Karpas-422 (cell line): ENCODE measurements around the gene AQP6. TPM values are rescaled to one million over a fixed set of nuclear protein-coding genes. Genes with fewer than 3 reads are reported as not detected.

ENCODE experiments used
- DNase-seq: peaks from one replicate; pipeline ENCODE4 v3.0.0-alpha.2; 2015
- H2AFZ ChIP-seq: fragments of 200-600 bp; sonication (generic); 2 replicates; pipeline ENCODE4 v1.6.1; 2014; ENCODE audit warnings: antibody characterized with exemption, low read length, mixed read lengths
- H3K27ac ChIP-seq: fragments of 200-600 bp; sonication (generic); 2 replicates; pipeline ENCODE4 v1.5.1; 2014; ENCODE audit warnings: mild to moderate bottlenecking, low read length, moderate library complexity
- H3K27me3 ChIP-seq: fragments of 200-600 bp; sonication (generic); 2 replicates; pipeline ENCODE4 v1.6.1; 2014; ENCODE audit warnings: low read length, mixed read lengths
- H3K36me3 ChIP-seq: fragments of 200-600 bp; sonication (generic); 2 replicates; pipeline ENCODE4 v1.6.1; 2014; ENCODE audit warnings: low read length, mixed read lengths; ENCODE audit not compliant: insufficient read depth
- H3K4me1 ChIP-seq: fragments of 200-600 bp; sonication (generic); 2 replicates; pipeline ENCODE4 v1.6.1; 2014; ENCODE audit warnings: mild to moderate bottlenecking, low read length, mixed read lengths
- H3K4me2 ChIP-seq: fragments of 200-600 bp; sonication (generic); 2 replicates; pipeline ENCODE4 v1.6.1; 2014; ENCODE audit warnings: low read length, low read depth, mild to moderate bottlenecking; ENCODE audit not compliant: poor library complexity, severe bottlenecking
- H3K4me3 ChIP-seq: fragments of 200-600 bp; sonication (generic); 2 replicates; pipeline ENCODE4 v1.5.1; 2014; ENCODE audit warnings: mild to moderate bottlenecking, antibody characterized with exemption, low read length, mixed read lengths
- H3K79me2 ChIP-seq: fragments of 200-600 bp; sonication (generic); 2 replicates; pipeline ENCODE4 v1.6.1; 2014; ENCODE audit warnings: mild to moderate bottlenecking, low read length, mixed read lengths
- H3K9ac ChIP-seq: fragments of 200-600 bp; sonication (generic); 2 replicates; pipeline ENCODE4 v1.6.0; 2014; ENCODE audit warnings: low read length
- H3K9me2 ChIP-seq: fragments of 200-600 bp; sonication (generic), shearing (Covaris generic); replicated peaks from 2 replicates; pipeline ENCODE4 v1.6.0; 2014; ENCODE audit warnings: mild to moderate bottlenecking, low read length, moderate library complexity; ENCODE audit not compliant: insufficient read depth
- H3K9me3 ChIP-seq: fragments of 300-700, 200-600 bp; sonication (generic); 2 replicates; pipeline ENCODE4 v1.6.1; 2014; ENCODE audit warnings: low read length, mixed read lengths
- H4K20me1 ChIP-seq: fragments of 200-600 bp; sonication (generic); 2 replicates; pipeline ENCODE4 v1.6.1; 2014; ENCODE audit warnings: mild to moderate bottlenecking, antibody characterized with exemption, low read length, low read depth; ENCODE audit not compliant: insufficient read depth
- total RNA-seq: library from RNA; depleted of rRNA; stranded (reverse); fragments of >200 nt; shearing (Covaris generic); gene quantifications from 2 replicates; pipeline ENCODE4 v1.2.3, GENCODE V29; 2014; ENCODE audit warnings: low replicate concordance

The AQP6 gene
- total RNA-seq, 1 experiment from 2014 or later: 0.04 TPM

GRCh38 chr12:49952391-49953055 lies 20.2 kb upstream of the AQP6 start:
- peak; percentile 49 for DNase-seq
- peak overlapping the region; percentile 62 for H3K4me2 ChIP-seq
- H3K9me2 ChIP-seq: no peaks in the 10 kb centered on the region
- no peaks in the 10 kb centered on the region for H3K79me2 ChIP-seq
- H3K4me1 ChIP-seq: peaks cover 100% of the 10 kb centered on the region
- H3K27ac ChIP-seq: peak overlapping the region; percentile 99
- H4K20me1 ChIP-seq: no peaks in the 10 kb centered on the region
- H3K36me3 ChIP-seq: no peaks in the 10 kb centered on the region
- H3K9me3 ChIP-seq: no peaks in the 10 kb centered on the region
- H3K27me3 ChIP-seq: no peaks in the 10 kb centered on the region
- H3K4me3 ChIP-seq: no peak overlapping the region
- H2AFZ ChIP-seq: no peak overlapping the region
- peak overlapping the region; percentile 72 for H3K9ac ChIP-seq

- Histone ChIP-seq H3K9me2 (no peaks in the 10 kb centered on the region), H3K27ac (peak overlapping the region; percentile 99), H3K4me3 (no peak overlapping the region), H3K9me3 (no peaks in the 10 kb centered on the region), H3K9ac (peak overlapping the region; percentile 55), H3K27me3 (no peaks in the 10 kb centered on the region), H3K4me2 (peak overlapping the region; percentile 2), H3K36me3 (no peaks in the 10 kb centered on the region), H3K79me2 (no peaks in the 10 kb centered on the region), H2AFZ (no peak overlapping the region), H3K4me1 (peaks cover 100% of the 10 kb centered on the region), H4K20me1 (no peaks in the 10 kb centered on the region)
- DNase-seq: peak; percentile 58
These were observed 19.6 kb upstream of the AQP6 start for GRCh38 chr12:49953151-49953550.

GRCh38 chr12:49953961-49954846 lies 18.5 kb upstream of the AQP6 start:
- Histone ChIP-seq H3K36me3 (no peaks in the 10 kb centered on the region; the same call in 1 of the 2 replicates), H3K27ac (peak overlapping the region; percentile 99), H3K4me2 (peak overlapping the region; percentile 11), H3K79me2 (no peaks in the 10 kb centered on the region), H3K4me3 (no peak overlapping the region), H3K9ac (peak overlapping the region; percentile 55), H3K27me3 (no peaks in the 10 kb centered on the region), H2AFZ (no peak overlapping the region), H3K4me1 (peaks cover 100% of the 10 kb centered on the region), H4K20me1 (no peaks in the 10 kb centered on the region), H3K9me2 (no peaks in the 10 kb centered on the region), H3K9me3 (no peaks in the 10 kb centered on the region)
- peak; percentile 56 for DNase-seq

- Histone ChIP-seq H3K4me3 (no peak overlapping the region), H3K79me2 (no peaks in the 10 kb centered on the region), H3K4me2 (peak overlapping the region; percentile 65), H3K27me3 (no peaks in the 10 kb centered on the region), H3K9me2 (no peaks in the 10 kb centered on the region), H2AFZ (no peak overlapping the region), H3K9ac (peak overlapping the region; percentile 70), H3K27ac (peak overlapping the region; percentile 99), H3K36me3 (no peaks in the 10 kb centered on the region; the same call in 1 of the 2 replicates), H4K20me1 (no peaks in the 10 kb centered on the region), H3K4me1 (peaks cover 100% of the 10 kb centered on the region), H3K9me3 (no peaks in the 10 kb centered on the region)
- peak; percentile 57 for DNase-seq
These were observed 17.6 kb upstream of the AQP6 start for GRCh38 chr12:49954863-49955830.

GRCh38 chr12:49955899-49956662 lies 16.7 kb upstream of the AQP6 start:
- H4K20me1 ChIP-seq: no peaks in the 10 kb centered on the region
- no peaks in the 10 kb centered on the region; the same call in 1 of the 2 replicates for H3K36me3 ChIP-seq
- peaks cover 100% of the 10 kb centered on the region for H3K4me1 ChIP-seq
- H3K27me3 ChIP-seq: no peaks in the 10 kb centered on the region
- peak overlapping the region; percentile 70 for H3K9ac ChIP-seq
- peak; percentile 75 for DNase-seq
- H3K79me2 ChIP-seq: no peaks in the 10 kb centered on the region
- no peaks in the 10 kb centered on the region for H3K9me3 ChIP-seq
- no peaks in the 10 kb centered on the region for H3K9me2 ChIP-seq
- no peak overlapping the region for H2AFZ ChIP-seq
- peak overlapping the region; percentile 36; the same call in 1 of the 2 replicates for H3K4me3 ChIP-seq
- H3K4me2 ChIP-seq: peak overlapping the region; percentile 65
- H3K27ac ChIP-seq: peak overlapping the region; percentile 99

- no peaks in the 10 kb centered on the region for H3K27me3 ChIP-seq
These were observed 15.8 kb upstream of the AQP6 start for GRCh38 chr12:49956663-49957569.

More at GRCh38 chr12:49956663-49957569, 15.8 kb upstream of the AQP6 start:
- Histone ChIP-seq H3K79me2 (peaks cover under 1% of the 10 kb centered on the region), H3K4me3 (peak overlapping the region; percentile 36; the same call in 1 of the 2 replicates), H3K27ac (peak overlapping the region; percentile 99), H3K4me1 (peaks cover 96% of the 10 kb centered on the region), H3K9me3 (no peaks in the 10 kb centered on the region), H3K4me2 (peak overlapping the region; percentile 65), H2AFZ (no peak overlapping the region), H3K36me3 (no peaks in the 10 kb centered on the region; the same call in 1 of the 2 replicates), H4K20me1 (no peaks in the 10 kb centered on the region), H3K9ac (peak overlapping the region; percentile 70), H3K9me2 (no peaks in the 10 kb centered on the region)
- DNase-seq: peak; percentile 81
